ENCODE data around the gene FEZ2. TPM values are rescaled to one million over a fixed set of nuclear protein-coding genes. Genes with fewer than 3 reads are reported as not detected.

FEZ2 gene
- total and polyA plus RNA-seq, 2 of the 13 experiments (the other 11 are each of a cell fraction or from before 2014, with no cell fraction given) = 42.5 to 59.1 TPM

DNA sequence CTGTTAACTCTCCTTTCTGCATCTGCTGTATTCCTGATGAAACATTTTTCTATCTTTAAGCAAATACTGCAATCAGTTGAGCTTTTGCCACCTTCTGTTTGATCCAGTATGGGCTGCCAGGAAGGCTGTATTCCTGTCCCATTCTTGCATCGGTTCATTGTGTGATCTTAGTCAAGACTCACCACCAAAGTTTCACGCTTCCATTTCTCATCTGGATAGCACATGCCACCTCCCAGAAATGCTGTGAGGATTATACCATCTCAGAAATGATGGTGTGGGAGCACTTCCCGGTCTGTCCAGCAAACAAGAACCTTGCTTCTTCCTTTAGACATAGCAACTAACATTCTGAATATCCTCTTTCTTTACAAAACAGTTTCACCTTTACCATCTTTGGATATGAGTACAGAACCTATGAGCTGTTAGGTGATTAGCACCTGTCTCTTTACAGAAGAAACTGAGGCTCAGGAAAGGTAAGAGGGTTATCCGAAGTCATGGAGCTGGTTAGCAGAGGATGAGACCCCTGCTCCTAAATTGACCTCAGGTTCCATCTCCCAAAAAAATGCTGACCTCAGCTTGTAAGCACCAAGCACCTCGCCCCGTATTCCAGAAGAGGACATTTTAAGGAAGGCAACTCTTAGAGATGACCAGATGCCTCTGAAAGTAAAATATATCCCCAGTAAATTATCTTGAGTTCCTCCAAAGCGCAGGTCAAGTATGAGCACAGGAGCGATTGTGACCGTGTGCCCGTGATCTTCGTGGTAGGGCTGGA, 56.8 kb downstream of the FEZ2 start (continued):
- TF ChIP-seq, protein P1, sequence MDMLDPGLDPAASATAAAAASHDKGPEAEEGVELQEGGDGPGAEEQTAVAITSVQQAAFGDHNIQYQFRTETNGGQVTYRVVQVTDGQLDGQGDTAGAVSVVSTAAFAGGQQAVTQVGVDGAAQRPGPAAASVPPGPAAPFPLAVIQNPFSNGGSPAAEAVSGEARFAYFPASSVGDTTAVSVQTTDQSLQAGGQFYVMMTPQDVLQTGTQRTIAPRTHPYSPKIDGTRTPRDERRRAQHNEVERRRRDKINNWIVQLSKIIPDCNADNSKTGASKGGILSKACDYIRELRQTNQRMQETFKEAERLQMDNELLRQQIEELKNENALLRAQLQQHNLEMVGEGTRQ (IDR thresholded peaks at IDR 0.05; ENCODE audit: low read depth, low read length) = no peak
- TF ChIP-seq, protein P1 (CRISPR knock-in tag; IDR thresholded peaks at IDR 0.05; ENCODE audit: borderline replicate concordance) = no peak
- TF ChIP-seq ZNF616 (CRISPR knock-in tag; IDR thresholded peaks at IDR 0.05; ENCODE audit: low read depth) (no peak), EHMT2 (IDR thresholded peaks at IDR 0.05; ENCODE audit: borderline replicate concordance, low read depth, low read length) (no peak), ZNF543 (CRISPR knock-in tag; IDR thresholded peaks at IDR 0.05) (no peak), ZNF12 (CRISPR knock-in tag; IDR thresholded peaks at IDR 0.05) (no peak), MAFK (conservative IDR thresholded peaks at IDR 0.05 in 1 of 2, IDR thresholded peaks at IDR 0.05 in 1 of 2; ENCODE audit: low read length in 2 of 2) (peak; percentile 95 to 98)
- TF ChIP-seq, protein P2, sequence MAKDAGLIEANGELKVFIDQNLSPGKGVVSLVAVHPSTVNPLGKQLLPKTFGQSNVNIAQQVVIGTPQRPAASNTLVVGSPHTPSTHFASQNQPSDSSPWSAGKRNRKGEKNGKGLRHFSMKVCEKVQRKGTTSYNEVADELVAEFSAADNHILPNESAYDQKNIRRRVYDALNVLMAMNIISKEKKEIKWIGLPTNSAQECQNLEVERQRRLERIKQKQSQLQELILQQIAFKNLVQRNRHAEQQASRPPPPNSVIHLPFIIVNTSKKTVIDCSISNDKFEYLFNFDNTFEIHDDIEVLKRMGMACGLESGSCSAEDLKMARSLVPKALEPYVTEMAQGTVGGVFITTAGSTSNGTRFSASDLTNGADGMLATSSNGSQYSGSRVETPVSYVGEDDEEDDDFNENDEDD (CRISPR knock-in tag; IDR thresholded peaks at IDR 0.05; ENCODE audit: borderline replicate concordance) = no peak

DNA sequence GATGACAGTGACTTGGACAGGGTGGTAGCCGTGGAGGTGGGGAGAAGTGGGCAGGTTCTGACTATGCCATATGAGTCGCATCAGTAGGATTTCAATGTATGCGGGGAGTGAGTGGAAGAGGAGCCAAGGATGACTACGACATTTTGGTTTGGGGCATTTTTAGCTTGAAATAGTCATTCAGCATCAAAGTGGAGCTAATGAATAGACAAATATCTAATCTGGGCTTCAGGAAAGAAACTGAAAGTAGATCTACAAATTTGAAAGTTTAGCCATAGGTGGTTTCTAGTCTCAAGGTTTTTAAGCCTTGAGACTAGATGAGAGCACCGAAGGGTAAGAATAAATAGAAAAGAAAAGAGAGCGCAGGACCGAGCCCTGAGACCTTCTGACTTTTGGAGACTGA, 58.3 kb downstream of the FEZ2 start:
- Histone ChIP-seq H3K4me3 (replicated peaks in 1 of 3; ENCODE audit: insufficient read depth in 1 of 3, low read depth in 2 of 3, low read length in 3 of 3) (no peak overlapping the region), H3K79me2 (ENCODE audit: insufficient read depth, low read length) (no peaks in the 10 kb centered on the region), H3K27ac (ENCODE audit: extremely low read length, insufficient read depth, low read length) (no peak overlapping the region), H3K4me2 (ENCODE audit: low read depth, low read length) (no peak overlapping the region), H4K20me1 (ENCODE audit: insufficient read depth, low read length) (no peaks in the 10 kb centered on the region), H3K9me3 (ENCODE audit: low read length) (no peaks in the 10 kb centered on the region), H3K4me1 (ENCODE audit: insufficient read depth, low read length) (no peaks in the 10 kb centered on the region), H3K9ac (ENCODE audit: insufficient read depth, low read depth, low read length) (no peak overlapping the region), H3K36me3 (replicated peaks in 1 of 2; ENCODE audit: control insufficient read depth in 1 of 2, insufficient read depth in 2 of 2, low read length in 2 of 2) (peaks cover 29 to 68% of the 10 kb centered on the region in 2 experiments), H3K27me3 (ENCODE audit: control insufficient read depth in 1 of 2, insufficient read depth in 2 of 2, low read length in 2 of 2) (no peaks in the 10 kb centered on the region), H2AFZ (ENCODE audit: low read length) (no peak overlapping the region)
- ChIA-PET CTCF (ENCODE audit: low intra/inter-chr PET ratio, low total read pairs) (no interaction called here), POLR2A (no interaction called here)
- TSS peak; percentile 6 for BruUV-seq (replicated peaks)
- intact Hi-C loops (cut with micrococcal nuclease; ENCODE audit: unreplicated experiment) (no loop called here), in situ Hi-C loops (cut with HindIII; ENCODE audit: extremely low pct_ligation_motif_present, low pct_unique_long_range_greater_than_20kb) (loop anchor here (10.0 kb wide), 1 partner anchor 125 kb away; no protein-coding TSS in a partner anchor)
- over 99% methylated on average over 7 of the region's 7 CpGs for WGBS (ENCODE audit: low lambda C conversion rate)
- FAIRE-seq (no peak), DNase-seq (ENCODE audit: low spot score) (no peak), ATAC-seq (no peak)
- no peak for TF ChIP-seq ZNF101 (CRISPR knock-in tag; IDR thresholded peaks at IDR 0.05; ENCODE audit: borderline replicate concordance, low read depth)
- no peak for TF ChIP-seq AKAP8 (CRISPR knock-in tag; IDR thresholded peaks at IDR 0.05)
- no peak for TF ChIP-seq FOXK1 (CRISPR knock-in tag; IDR thresholded peaks at IDR 0.05; ENCODE audit: borderline replicate concordance, low read depth)
- TF ChIP-seq NCOA2 (CRISPR knock-in tag; IDR thresholded peaks at IDR 0.05) = no peak
- no peak for TF ChIP-seq EZH2 (conservative IDR thresholded peaks at IDR 0.05; ENCODE audit: low read depth, low read length)
- no peak for TF ChIP-seq KDM4B (CRISPR knock-in tag; IDR thresholded peaks at IDR 0.05)
- no peak for TF ChIP-seq ZNF20 (CRISPR knock-in tag; IDR thresholded peaks at IDR 0.05)
- TF ChIP-seq, protein P3, sequence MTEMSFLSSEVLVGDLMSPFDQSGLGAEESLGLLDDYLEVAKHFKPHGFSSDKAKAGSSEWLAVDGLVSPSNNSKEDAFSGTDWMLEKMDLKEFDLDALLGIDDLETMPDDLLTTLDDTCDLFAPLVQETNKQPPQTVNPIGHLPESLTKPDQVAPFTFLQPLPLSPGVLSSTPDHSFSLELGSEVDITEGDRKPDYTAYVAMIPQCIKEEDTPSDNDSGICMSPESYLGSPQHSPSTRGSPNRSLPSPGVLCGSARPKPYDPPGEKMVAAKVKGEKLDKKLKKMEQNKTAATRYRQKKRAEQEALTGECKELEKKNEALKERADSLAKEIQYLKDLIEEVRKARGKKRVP (CRISPR knock-in tag; IDR thresholded peaks at IDR 0.05) = no peak
- no peak for TF ChIP-seq ZNF205 (CRISPR knock-in tag; IDR thresholded peaks at IDR 0.05)
- TF ChIP-seq, protein P4, sequence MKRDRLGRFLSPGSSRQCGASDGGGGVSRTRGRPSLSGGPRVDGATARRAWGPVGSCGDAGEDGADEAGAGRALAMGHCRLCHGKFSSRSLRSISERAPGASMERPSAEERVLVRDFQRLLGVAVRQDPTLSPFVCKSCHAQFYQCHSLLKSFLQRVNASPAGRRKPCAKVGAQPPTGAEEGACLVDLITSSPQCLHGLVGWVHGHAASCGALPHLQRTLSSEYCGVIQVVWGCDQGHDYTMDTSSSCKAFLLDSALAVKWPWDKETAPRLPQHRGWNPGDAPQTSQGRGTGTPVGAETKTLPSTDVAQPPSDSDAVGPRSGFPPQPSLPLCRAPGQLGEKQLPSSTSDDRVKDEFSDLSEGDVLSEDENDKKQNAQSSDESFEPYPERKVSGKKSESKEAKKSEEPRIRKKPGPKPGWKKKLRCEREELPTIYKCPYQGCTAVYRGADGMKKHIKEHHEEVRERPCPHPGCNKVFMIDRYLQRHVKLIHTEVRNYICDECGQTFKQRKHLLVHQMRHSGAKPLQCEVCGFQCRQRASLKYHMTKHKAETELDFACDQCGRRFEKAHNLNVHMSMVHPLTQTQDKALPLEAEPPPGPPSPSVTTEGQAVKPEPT (CRISPR knock-in tag; IDR thresholded peaks at IDR 0.05; ENCODE audit: low read depth) = no peak
